Myometrial cell (primary cell): ENCODE measurements around the gene NUTM2A. TPM values are rescaled to one million over a fixed set of nuclear protein-coding genes. Genes with fewer than 3 reads are reported as not detected.

ENCODE experiments used
- total RNA-seq: library from RNA; depleted of rRNA; stranded (reverse); fragments of >200 nt; gene quantifications from 2 replicates; pipeline ENCODE4 v1.2.3, GENCODE V29; 2015

The NUTM2A gene, protein sequence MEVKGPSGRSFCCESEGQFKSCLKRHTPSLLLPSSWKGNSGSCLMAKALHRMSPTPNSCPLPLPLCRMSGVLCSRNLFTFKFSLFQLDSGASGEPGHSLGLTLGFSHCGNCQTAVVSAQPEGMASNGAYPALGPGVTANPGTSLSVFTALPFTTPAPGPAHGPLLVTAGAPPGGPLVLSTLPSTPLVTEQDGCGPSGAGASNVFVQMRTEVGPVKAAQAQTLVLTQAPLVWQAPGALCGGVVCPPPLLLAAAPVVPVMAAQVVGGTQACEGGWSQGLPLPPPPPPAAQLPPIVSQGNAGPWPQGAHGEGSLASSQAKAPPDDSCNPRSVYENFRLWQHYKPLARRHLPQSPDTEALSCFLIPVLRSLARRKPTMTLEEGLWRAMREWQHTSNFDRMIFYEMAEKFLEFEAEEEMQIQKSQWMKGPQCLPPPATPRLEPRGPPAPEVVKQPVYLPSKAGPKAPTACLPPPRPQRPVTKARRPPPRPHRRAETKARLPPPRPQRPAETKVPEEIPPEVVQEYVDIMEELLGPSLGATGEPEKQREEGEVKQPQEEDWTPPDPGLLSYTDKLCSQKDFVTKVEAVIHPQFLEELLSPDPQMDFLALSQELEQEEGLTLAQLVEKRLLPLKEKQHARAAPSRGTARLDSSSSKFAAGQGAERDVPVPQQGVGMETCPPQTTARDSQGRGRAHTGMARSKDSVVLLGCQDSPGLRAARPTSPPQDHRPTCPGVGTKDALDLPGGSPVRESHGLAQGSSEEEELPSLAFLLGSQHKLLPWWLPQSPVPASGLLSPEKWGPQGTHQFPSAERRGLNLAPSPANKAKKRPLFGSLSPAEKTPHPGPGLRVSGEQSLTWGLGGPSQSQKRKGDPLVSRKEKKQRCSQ
- not detected in 2 replicates for total RNA-seq

DNA sequence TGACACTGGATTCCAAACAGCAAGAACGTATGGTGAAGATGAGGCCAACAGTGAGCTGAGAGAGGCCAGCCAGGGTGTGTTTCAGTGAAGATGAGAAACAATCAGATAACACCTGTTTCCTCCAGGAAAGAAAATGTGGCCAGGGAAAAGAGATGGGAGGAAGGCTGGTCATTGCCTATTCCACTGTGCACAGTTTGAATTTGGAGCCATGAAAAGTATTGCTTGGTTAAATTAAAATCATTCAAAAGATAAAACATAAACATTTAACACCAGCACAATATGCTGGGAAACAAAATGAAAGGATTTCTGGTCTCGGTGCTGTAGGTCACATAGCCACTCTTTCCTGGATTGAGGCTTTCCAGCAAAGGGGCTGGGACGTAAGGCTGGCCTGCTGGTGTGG lies at the start of gene NUTM2A:
NUTM2A (plus strand) TSS at position 301 of the 400 bp plus-strand sequence. CDS start 383 bp downstream, outside the sequence.

Other genes with a start within 250 kb of the NUTM2A start
- not detected in 2 replicates for gene FAM25A, start 205.2 kb upstream of the NUTM2A start, total RNA-seq
- gene GLUD1, start 130.6 kb upstream of the NUTM2A start, total RNA-seq = 221 and 257 TPM in 2 replicates
- gene SHLD2, start 130.2 kb upstream of the NUTM2A start, total RNA-seq = 11.8 and 20.6 TPM in 2 replicates
- gene NUTM2D, start 132.3 kb downstream of the NUTM2A start, total RNA-seq = 0.71 and 4.6 TPM in 2 replicates